ENCODE results near the gene TLR9. TPM values are rescaled to one million over a fixed set of nuclear protein-coding genes. Genes with fewer than 3 reads are reported as not detected.

The TLR9 gene
- total RNA-seq, 2 experiments from 2014 or later, result 0.59 to 0.90 TPM

DNA sequence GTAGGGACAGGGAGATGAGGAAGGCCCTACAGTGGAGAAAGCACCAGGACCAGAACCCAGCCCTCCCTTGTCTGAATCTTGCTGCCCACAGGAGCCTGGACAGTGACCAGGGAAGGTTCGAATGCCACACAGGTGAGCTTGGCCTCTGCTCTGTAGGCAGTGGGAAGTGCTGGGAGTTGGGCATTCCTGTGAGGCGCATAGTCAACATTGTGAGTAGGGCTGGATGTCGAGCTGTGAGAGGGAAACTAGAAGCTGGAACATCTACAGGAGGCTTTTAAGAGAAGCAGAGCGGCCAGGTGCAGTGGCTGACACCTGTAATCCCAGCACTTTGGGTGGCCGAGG lies 47.8 kb downstream of the TLR9 start:
- no peaks in the 10 kb centered on the region for H3K4me1 Mint-ChIP-seq (ENCODE audit: low read depth)
- intact Hi-C loops (cut with micrococcal nuclease), result no loop called here
- ChIA-PET CTCF (no interaction called here), POLR2A (no interaction called here)
- no peak overlapping the region for H3K4me3 Mint-ChIP-seq
- DNase-seq, result no peak
- no peaks in the 10 kb centered on the region for H3K36me3 Mint-ChIP-seq
- H3K27ac Mint-ChIP-seq, result no peak overlapping the region
- H3K27me3 Mint-ChIP-seq, result no peaks in the 10 kb centered on the region
- H3K9me3 Mint-ChIP-seq, result no peaks in the 10 kb centered on the region

DNA sequence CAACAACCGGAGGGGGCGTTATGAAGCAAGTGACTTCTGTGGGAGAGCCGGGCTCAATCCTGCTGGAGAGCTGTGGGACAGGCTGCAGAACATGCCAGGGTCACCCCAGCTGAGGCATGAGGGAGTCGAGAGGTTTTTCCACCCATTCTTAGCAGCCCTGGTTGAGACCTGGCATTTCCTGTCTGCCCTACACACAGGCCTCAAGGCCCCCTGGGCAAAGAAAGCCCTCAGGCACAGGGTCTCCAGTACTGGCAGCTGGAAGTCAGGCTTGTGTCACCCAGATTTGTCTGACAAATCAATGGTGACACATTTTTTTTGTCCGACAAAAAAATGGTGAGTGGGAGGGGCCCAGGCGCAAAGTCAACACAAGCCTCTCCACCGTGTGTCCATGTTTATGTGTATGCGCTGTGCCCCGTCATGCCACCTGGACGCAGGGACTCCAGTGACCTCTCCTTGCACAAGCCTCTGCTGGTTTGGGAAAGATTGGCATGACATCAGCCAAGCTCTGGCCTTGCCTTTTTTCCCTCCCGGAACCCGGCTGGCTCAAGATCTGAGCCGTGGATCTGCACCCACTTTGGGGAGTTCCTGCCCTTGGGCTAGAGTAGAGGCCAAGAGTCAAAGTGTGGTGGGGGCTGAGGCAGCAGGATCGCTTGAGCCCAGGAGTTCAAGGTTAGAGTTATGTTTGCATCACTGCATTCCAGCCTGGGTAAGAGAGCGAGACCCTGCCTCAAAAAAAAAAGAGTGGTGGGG lies 48.3 kb downstream of the TLR9 start:
- Mint-ChIP-seq H3K36me3 (no peaks in the 10 kb centered on the region), H3K4me3 (no peak overlapping the region), H3K27me3 (no peaks in the 10 kb centered on the region), H3K27ac (no peak overlapping the region), H3K4me1 (ENCODE audit: low read depth) (no peaks in the 10 kb centered on the region), H3K9me3 (no peaks in the 10 kb centered on the region)
- CTCF ChIA-PET, result no interaction called here
- POLR2A ChIA-PET, result no interaction called here
- no peak for DNase-seq
- intact Hi-C loops (cut with micrococcal nuclease), result no loop called here

DNA sequence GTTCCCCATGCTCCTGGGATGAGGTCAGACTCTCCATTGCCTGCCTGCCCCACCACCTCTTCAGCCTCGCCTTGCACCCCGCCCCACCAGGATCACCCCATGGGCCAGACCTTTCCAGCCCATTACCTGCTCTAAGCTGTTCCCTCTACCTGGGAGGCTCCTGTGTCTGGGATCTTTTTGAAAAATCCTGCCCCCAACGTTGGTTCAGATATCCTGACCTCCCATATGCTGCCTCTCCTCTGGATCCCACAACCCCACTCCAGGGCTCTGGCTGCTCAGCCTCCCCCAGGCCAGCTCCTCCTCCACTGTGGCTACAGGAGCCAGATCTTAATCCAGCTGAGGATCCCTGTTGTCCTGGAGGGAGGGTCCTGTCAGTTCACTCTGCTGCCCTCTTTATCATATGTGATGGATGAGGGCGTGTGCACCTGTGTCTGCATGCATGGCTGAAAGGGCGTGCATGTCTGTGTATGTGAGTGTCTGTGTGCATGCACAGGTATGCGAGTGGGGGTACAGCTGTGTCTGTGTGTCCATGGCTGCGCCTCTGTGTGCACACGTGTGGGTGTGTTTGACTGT lies 49.2 kb downstream of the TLR9 start:
- no peaks in the 10 kb centered on the region for H3K27me3 Mint-ChIP-seq
- no peak overlapping the region for H3K4me3 Mint-ChIP-seq
- ChIA-PET POLR2A (no interaction called here), CTCF (no interaction called here)
- no peak for DNase-seq
- no peak overlapping the region for H3K27ac Mint-ChIP-seq
- no peaks in the 10 kb centered on the region for H3K36me3 Mint-ChIP-seq
- intact Hi-C loops (cut with micrococcal nuclease), result no loop called here
- no peaks in the 10 kb centered on the region for H3K9me3 Mint-ChIP-seq
- no peaks in the 10 kb centered on the region for H3K4me1 Mint-ChIP-seq (ENCODE audit: low read depth)

- POLR2A ChIA-PET, result no interaction called here
- no peaks in the 10 kb centered on the region for H3K27me3 Mint-ChIP-seq
- H3K4me1 Mint-ChIP-seq (ENCODE audit: low read depth), result no peaks in the 10 kb centered on the region
- CTCF ChIA-PET, result interaction anchor here (0.9 to 1.2 kb wide), 2 partner anchors 45 to 164 kb away, joined by 3 read pairs; no protein-coding TSS in a partner anchor
- H3K9me3 Mint-ChIP-seq, result no peaks in the 10 kb centered on the region
- no peak overlapping the region for H3K4me3 Mint-ChIP-seq
- no peaks in the 10 kb centered on the region for H3K36me3 Mint-ChIP-seq
- H3K27ac Mint-ChIP-seq, result no peak overlapping the region
- DNase-seq, result no peak
- intact Hi-C loops (cut with micrococcal nuclease), result no loop called here
Observed at GRCh38 chr3:52175416-52176179, 49.8 kb downstream of the TLR9 start.

DNA sequence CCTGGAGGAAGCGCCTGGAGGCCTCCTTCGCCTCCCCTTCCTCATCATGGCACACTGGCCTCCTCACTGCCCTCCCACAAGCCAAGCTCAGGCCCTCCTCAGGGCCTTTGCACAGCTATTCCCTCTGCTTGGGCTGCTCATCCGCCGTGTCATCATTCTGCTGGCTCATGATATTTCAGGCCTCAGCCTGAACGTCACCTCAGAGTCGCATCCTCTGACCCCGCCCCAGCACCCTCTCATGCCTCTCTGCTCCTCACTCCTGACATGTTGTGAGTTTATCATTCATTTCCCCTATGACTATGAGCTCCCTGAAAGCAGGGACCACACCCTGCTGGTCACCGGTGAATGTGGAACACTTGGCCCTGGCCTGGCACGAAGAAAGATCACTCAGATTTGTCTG lies 50.5 kb downstream of the TLR9 start:
- no peaks in the 10 kb centered on the region for H3K27me3 Mint-ChIP-seq
- ChIA-PET CTCF (interaction anchor here (0.9 to 1.2 kb wide), 2 partner anchors 46 to 165 kb away, joined by 3 read pairs; no protein-coding TSS in a partner anchor), POLR2A (no interaction called here)
- H3K4me3 Mint-ChIP-seq, result no peak overlapping the region
- no peaks in the 10 kb centered on the region for H3K9me3 Mint-ChIP-seq
- no peak overlapping the region for H3K27ac Mint-ChIP-seq
- H3K36me3 Mint-ChIP-seq, result no peaks in the 10 kb centered on the region
- peak; percentile 45 for DNase-seq
- H3K4me1 Mint-ChIP-seq (ENCODE audit: low read depth), result no peaks in the 10 kb centered on the region
- intact Hi-C loops (cut with micrococcal nuclease), result no loop called here

- H3K27me3 Mint-ChIP-seq, result no peaks in the 10 kb centered on the region
- H3K27ac Mint-ChIP-seq, result no peak overlapping the region
- ChIA-PET CTCF (no interaction called here), POLR2A (no interaction called here)
- no peak for DNase-seq
- no peak overlapping the region for H3K4me3 Mint-ChIP-seq
- no peaks in the 10 kb centered on the region for H3K4me1 Mint-ChIP-seq (ENCODE audit: low read depth)
- H3K36me3 Mint-ChIP-seq, result no peaks in the 10 kb centered on the region
- H3K9me3 Mint-ChIP-seq, result no peaks in the 10 kb centered on the region
- intact Hi-C loops (cut with micrococcal nuclease), result no loop called here
Observed at GRCh38 chr3:52173101-52173500, 52.3 kb downstream of the TLR9 start.

- intact Hi-C loops (cut with micrococcal nuclease), result no loop called here
- ChIA-PET CTCF (no interaction called here), POLR2A (no interaction called here)
- H3K4me1 Mint-ChIP-seq (ENCODE audit: low read depth), result no peaks in the 10 kb centered on the region
- H3K27ac Mint-ChIP-seq, result no peak overlapping the region
- no peaks in the 10 kb centered on the region for H3K36me3 Mint-ChIP-seq
- DNase-seq, result no peak
- no peak overlapping the region for H3K4me3 Mint-ChIP-seq
- no peaks in the 10 kb centered on the region for H3K27me3 Mint-ChIP-seq
- no peaks in the 10 kb centered on the region for H3K9me3 Mint-ChIP-seq
Observed at GRCh38 chr3:52172262-52172757, 53.1 kb downstream of the TLR9 start.

GRCh38 chr3:52171514-52172261 lies 53.8 kb downstream of the TLR9 start:
- no peak overlapping the region for H3K27ac Mint-ChIP-seq
- no peak for DNase-seq
- no peaks in the 10 kb centered on the region for H3K9me3 Mint-ChIP-seq
- no peaks in the 10 kb centered on the region for H3K4me1 Mint-ChIP-seq (ENCODE audit: low read depth)
- H3K4me3 Mint-ChIP-seq, result no peak overlapping the region
- H3K36me3 Mint-ChIP-seq, result no peaks in the 10 kb centered on the region
- H3K27me3 Mint-ChIP-seq, result no peaks in the 10 kb centered on the region
- ChIA-PET CTCF (interaction anchor here (1.0 to 1.4 kb wide), 3 partner anchors 49 to 352 kb away, joined by 3 to 7 read pairs (median 6); no protein-coding TSS in a partner anchor), POLR2A (no interaction called here)
- intact Hi-C loops (cut with micrococcal nuclease), result no loop called here

Small RNA genes within 50 kb of the gene (microRNA-seq; reads per million reads assigned to microRNA genes)
- 230,495 reads per million, percentile 100 among the genes with 10 or more reads in this experiment for gene MIRLET7G (ENCODE audit: borderline microRNAs expressed, borderline number of aligned reads, borderline replicate concordance)

Other genes with a start within 250 kb of the TLR9 start
- gene ACY1, start 242.1 kb downstream of the TLR9 start, total RNA-seq, result 10 to 100 TPM; 53.1 to 59.2 TPM
- gene RPL29, start 229.8 kb downstream of the TLR9 start, total RNA-seq, result 1,000 to 10,000 TPM; 1,502 to 1,507 TPM
- gene DUSP7, start 169.1 kb downstream of the TLR9 start, total RNA-seq, result 10 to 100 TPM; 14.1 to 14.5 TPM
- gene POC1A, start 71.2 kb downstream of the TLR9 start, total RNA-seq, result 10 to 100 TPM; 28.5 to 30.5 TPM
- 10 to 100 TPM; 64.4 to 64.5 TPM for gene ALAS1, start 27.5 kb downstream of the TLR9 start, total RNA-seq
- gene TWF2, start 13.5 kb upstream of the TLR9 start, total RNA-seq, result 100 to 1,000 TPM; 114 to 118 TPM
- gene PPM1M, start 20.1 kb upstream of the TLR9 start, total RNA-seq, result 100 to 1,000 TPM; 111 TPM
- 100 to 1,000 TPM; 110 to 111 TPM for gene WDR82, start 53.0 kb upstream of the TLR9 start, total RNA-seq
- gene GLYCTK, start 62.2 kb upstream of the TLR9 start, total RNA-seq, result 10 to 100 TPM; 21.9 to 23.1 TPM
- 10 to 100 TPM; 13.2 to 13.5 TPM for gene DNAH1, start 90.7 kb upstream of the TLR9 start, total RNA-seq
- gene BAP1, start 184.4 kb upstream of the TLR9 start, total RNA-seq, result 10 to 100 TPM; 92.8 to 99.8 TPM
- 10 to 100 TPM; 19.7 to 20.5 TPM for gene PHF7, start 185.0 kb upstream of the TLR9 start, total RNA-seq
- gene SEMA3G, start 219.5 kb upstream of the TLR9 start, total RNA-seq, result under 1 TPM; 0.10 to 0.14 TPM
- 1 to 10 TPM; 3.0 to 4.7 TPM for gene TNNC1, start 228.4 kb upstream of the TLR9 start, total RNA-seq
- gene NISCH, start 230.0 kb upstream of the TLR9 start, total RNA-seq, result 10 to 100 TPM; 50.8 to 60.2 TPM